ENCODE data around the gene SLC26A1.

The SLC26A1 gene

DNA sequence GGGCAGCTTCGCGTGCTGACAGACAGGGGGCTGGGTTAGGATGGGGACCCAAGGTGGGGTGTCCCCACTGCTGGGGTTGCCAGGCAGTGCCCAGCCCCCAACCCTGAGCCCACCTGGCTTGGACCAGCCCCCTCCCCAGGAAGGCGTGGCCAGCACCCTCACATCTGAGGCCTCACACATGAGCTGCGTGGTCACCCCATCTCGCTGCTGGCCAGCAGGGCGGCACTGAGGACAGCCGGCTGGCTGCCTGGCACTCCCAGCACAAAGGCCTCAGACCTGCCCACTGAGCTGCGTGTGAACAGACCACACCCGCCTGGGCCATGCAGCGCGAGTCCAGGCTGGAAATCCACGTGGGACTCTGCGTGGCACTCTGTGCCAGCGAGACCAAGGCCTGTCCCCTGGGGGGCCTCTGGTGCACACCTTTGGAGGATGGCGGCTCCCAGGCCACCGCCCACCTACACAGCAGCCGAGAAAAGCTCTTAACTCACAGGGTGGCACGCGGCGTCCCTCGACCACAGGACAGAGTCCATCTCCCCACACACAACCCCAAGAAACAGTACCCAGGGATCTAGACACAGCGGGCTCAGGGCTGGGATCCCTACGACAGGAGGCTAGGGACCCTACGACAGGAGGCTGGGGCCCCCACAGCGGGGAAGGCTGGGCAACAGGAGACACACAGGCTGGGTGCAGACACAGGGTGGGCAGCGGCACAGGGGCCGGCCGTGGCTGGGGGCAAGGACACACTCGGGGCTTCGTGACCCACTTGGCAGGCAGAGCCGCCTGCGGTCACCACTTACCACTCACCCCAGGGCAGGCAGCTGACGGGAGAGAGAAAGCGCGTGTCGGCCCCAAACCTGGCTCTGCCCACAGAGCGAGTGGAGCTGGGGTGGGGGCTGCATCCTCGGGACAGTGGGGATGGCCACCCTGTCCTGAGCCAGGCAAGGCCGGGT, 29.7 kb downstream of the SLC26A1 start:
- DNase-seq, result no peak

DNA sequence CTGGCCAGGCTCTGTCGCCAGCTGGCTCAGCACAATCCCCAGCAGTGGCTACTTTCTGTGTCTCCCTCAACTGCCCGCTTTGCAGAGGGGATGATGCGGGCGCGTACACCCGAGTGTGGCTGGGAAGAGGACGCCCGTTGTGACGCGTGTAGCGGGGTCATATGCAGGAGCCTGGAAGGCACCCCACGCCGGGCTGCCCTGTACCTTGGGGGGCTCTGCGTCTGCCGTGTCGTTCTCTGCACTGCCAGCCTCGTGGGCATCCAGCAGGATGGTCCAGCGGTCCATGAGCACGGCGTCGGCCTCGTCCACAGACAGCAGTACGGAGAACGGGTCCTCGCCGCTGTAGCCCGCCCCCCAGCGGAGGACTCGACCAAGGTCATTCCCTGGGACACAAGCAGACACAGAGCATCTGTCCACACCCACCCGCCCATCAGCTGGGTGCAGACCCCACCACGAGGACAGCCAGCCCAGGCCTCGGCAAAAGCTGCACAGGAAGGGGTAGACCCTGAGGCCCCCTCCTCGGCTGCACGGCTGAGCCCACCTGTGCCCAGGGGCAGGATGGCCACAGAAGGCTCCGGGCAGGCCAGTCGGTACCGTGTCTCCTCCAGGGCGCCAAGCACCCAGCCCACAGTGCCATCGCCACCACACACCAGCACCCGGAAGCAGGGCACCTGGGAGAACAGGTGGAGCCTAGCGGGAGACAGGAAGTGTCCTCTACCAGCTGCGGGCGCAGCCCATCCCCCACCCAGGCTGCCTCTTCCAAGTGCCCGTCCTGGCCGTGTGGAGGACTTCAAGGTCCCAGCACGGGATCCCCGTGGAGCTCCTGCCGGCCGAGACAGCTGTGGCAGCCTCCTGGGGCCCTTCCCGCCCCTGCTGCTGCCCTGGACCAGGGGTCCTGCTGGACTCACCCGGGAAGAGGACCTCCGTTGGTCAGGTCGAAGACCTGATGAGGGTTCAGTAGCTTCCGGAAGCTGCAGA, 30.7 kb downstream of the SLC26A1 start:
- no peak for DNase-seq

DNA sequence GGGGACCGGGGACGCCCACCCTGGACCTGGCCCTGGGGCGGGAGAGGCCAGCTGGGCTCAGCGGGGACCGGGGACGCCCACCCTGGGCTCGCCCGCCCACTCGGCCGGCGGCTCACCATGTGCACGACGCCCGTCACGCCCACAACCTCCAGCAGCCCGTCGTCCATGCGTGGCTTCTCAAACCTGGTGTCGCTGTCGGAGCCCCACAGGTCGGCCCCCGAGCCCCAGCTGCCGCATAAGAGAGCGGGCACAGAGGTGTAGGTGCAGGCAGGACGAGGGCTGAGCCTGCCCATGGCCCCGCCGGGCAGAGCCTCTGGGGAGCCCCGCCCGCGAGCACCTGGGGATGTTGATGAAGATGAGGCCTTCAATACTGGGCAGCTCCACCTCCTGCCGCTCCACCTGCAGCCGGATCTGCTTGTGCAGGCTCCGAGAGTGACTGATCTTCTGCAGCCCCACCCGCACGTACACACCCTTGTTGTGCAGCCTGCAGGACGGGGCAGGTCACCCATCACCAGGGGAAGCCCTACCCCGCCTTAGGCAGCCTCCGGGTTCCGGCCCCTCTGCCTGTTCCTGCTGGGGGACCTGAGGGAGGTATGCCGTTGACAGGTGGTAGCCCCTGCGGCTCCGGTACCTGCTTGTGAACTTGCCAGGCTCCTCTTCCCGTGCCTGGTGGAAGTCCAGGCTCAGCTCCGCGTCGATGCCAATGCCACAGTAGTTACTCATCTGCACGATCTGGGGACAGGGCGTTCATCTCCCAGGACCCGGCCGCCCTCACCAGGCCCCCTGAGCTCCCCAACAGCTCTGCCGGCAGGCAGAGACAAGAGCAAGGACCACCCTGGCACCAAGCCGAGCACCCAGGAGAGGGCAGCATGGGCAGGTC, 31.6 kb downstream of the SLC26A1 start:
- no peak for DNase-seq

DNA sequence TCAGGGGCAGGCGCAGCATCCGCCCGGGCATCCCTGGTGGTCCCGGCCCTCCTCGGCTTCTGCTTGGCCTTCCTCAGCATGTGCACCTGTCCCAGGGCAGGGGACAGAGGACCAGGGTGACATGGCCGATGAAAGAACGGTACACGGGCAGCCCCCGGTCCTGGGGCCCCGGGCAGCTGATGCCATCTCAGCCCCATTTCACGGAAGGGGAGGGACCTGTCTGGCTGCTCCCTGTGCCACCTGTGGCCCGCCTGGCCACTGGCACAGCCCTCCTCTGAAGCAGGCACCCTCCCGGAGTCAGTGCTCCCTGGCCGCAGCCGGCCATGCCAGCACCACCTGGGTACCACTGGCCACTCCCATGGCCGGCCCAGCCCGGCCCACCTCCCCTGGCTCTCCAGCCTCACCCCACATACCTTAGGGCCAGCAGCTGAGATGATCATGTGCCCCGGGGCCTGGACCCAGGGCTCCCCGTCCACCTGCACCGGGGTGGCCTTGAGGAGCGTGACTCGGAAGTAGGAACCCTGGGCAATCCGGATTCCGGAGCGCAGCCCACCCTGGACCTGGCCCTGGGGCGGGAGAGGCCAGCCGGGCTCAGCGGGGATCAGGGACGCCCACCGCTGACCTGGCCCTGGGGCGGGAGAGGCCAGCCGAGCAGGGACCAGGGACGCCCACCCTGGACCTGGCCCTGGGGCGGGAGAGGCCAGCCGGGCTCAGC, 32.4 kb downstream of the SLC26A1 start:
- no peak for DNase-seq

DNA sequence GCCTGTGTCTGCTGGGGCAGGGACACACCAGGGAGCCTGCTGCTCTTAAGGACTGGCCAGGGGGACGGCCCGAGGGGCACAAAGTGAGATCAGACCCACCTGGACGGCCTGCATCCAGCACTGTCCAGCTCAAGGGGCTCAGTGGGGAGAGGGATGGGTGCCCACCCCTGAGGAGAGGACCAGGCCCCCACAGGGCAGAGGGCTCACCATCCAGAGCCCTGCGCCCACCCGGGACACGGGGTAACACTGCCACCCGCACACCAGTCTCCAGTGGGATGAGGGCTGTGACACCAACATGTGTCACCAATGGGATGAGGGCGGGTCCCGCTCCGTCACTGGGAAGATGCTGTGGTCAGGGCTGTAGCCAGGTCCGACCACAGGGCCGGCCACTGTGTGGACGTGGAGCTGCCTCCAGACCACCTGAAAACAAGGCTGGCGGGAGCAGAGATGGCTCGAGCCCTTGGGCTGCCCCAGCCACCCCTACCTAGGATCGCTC, 33.0 kb downstream of the SLC26A1 start:
- no peak for DNase-seq

DNA sequence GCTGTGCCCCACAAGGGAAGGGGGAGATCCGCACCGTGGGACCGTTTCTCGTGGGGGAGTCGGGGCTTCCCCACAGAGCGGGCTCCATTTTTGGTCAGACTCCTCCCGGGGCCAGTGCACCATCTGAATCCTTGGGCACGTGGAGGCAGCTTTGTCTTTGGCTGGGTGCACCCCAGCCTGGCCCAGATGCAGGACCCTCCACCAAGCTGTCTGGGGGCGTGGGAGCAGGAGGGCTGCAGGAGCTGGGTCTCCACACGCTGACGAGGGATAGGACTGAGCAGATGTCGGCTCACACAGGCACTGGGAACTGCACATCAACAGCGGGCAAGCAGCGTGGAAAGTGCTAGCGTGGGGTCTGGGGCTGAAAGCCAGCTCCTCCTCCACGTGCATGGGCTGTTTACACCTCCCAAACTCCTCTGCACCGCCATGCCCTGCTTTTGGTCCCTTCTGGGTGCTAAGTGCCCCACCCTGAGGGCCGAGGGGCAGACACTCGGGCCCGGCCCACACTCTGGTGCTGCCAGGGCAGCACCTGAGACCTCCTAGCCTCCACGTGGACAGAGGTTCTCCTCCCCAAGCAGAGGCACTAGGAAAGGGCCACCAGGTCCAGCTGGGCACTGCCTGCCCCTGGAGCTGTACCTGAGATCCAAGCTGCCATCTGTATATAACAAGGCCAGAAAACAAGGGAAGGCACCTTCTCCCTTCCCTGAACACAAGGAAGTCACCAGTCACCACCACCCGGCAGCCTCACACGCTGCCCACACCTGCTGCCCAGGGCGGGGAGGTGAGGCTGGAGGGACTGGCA, 33.7 kb downstream of the SLC26A1 start:
- DNase-seq, result no peak

DNA sequence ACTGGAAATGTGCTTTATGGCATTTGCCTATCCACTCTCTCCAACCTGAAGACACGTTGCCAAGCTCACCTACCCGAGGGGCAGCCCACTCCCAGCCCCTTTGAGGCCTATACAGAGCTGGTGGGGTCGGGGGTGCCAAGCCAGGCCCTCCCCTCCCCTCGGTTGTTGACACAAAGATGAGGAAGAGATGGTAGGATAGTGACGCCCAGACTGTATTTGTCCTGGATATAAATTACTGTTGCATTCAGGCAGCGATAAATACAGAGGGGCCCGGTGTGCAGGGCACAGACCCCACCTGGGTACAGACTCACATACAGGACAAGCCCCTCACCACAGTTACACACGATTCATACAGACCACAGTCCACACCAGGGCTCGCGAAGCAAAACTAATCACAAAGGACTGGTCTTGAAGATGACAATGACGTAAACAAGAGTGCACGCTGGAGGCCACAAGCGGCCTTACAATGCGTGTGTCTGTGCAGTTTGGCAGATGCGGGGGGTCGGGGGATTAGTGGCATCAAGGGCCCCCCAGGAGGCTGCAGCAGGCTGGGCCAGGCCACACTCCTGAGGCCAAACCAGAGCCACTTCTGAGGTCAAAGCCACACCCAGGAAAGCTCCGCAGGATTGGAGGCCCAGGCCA, 34.4 kb downstream of the SLC26A1 start:
- no peak for DNase-seq

DNA sequence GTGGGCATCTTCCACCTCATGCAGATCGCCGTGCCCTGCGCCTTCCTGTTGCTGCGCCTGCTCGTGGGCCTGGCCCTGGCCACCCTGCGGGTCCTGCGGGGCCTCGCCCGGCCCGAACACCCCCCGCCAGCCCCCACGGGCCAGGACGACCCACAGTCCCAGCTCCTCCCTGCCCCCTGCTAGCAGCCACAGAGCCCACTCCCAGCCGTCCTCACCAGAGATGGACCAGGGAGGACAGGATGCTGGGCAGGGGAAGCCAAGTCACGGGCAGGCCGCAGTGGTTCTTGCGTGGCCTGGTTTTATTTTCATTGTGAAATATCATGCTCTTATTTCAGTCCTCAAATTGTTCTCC, 34.9 kb downstream of the SLC26A1 start:
- no peak for DNase-seq

DNA sequence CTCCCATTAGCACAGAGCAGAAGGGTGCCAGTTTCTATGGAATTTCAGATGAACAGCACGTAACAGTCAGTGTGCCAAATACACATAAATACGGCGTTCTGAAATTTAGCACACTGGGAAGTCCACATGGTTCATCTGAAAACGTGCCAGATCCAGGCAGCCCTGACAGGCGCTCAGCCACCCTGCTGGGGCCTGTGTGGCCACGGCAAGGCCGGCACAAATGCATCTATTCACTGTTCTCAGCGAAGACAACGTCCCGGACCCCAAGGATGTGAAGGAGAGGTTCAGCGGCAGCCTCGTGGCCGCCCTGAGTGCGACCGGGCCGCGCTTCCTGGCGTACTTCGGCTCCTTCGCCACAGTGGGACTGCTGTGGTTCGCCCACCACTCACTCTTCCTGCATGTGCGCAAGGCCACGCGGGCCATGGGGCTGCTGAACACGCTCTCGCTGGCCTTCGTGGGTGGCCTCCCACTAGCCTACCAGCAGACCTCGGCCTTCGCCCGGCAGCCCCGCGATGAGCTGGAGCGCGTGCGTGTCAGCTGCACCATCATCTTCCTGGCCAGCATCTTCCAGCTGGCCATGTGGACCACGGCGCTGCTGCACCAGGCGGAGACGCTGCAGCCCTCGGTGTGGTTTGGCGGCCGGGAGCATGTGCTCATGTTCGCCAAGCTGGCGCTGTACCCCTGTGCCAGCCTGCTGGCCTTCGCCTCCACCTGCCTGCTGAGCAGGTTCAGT, 35.5 kb downstream of the SLC26A1 start:
- no peak for DNase-seq

DNA sequence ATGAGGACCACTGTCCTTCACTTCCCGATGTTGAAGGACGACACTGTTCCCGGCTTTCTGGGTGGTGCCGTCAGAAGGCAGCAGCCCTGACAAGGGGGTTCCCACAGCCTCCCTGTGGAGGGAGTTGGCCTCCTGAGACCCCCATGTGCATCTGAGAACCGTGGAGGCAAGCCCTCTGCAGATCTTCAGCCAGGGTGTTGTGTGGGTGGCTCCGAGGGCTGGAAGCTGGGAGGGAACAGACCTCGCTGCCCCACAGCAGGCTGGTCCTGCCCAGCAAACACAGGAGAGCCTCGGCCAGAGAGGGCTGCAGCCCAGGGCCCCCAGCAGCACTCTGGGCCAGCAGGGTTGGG, 36.0 kb downstream of the SLC26A1 start:
- no peak for DNase-seq

DNA sequence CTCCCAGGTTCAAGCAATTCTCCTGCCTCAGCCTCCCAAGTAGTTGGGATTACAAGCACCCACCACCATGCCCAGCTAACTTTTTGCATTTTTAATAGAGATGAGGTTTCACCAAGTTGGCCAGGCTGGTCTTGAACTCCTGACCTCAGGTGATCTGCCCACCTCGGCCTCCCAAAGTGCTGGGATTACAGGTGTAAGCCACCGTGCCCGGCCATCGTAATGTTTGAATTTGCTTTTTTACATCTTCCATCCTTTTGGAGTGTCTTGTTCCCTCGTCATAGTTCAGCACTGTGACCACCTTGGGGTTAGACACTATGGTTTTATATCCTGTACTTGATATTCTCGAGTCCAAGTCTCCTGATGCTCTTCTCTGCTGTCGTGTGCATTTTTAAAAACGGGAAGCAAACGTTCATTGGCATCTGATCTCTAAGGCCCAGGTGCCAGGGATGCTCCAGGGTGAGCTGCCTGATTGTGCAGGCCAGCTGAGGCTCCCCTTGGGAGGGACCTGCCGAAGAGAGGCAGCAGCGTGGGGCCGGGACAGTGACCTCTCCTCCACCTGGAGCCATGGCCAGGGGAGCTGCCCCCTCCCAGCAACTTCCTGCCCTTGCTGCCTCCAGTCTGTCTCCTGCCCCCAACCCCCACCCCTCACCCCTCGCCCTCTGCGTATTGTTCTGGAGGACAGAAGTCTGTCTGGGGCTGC, 36.5 kb downstream of the SLC26A1 start:
- DNase-seq, result no peak

DNA sequence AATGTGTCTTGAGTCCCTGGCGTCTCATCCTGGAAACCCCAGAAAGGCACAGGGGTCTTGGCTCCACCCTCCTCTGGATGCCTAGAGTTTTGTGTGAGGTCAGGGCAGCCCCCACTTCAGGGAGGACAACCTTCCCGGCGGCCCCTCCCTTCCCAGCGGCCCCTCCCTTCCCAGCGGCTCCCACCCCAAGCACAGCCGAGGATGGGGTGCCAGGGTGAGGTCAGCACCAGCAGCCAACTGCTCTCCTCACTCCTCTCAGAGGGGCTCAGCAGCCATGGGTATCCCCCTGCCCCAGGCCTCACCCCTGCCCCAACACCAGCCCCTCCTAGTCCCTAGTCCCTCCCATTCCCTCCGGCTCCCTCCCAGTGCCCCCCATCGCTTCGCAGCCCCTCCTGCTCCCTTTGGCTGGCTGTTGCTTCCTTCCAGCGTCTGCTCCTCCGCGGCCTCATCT, 37.2 kb downstream of the SLC26A1 start:
- no peak for DNase-seq

DNA sequence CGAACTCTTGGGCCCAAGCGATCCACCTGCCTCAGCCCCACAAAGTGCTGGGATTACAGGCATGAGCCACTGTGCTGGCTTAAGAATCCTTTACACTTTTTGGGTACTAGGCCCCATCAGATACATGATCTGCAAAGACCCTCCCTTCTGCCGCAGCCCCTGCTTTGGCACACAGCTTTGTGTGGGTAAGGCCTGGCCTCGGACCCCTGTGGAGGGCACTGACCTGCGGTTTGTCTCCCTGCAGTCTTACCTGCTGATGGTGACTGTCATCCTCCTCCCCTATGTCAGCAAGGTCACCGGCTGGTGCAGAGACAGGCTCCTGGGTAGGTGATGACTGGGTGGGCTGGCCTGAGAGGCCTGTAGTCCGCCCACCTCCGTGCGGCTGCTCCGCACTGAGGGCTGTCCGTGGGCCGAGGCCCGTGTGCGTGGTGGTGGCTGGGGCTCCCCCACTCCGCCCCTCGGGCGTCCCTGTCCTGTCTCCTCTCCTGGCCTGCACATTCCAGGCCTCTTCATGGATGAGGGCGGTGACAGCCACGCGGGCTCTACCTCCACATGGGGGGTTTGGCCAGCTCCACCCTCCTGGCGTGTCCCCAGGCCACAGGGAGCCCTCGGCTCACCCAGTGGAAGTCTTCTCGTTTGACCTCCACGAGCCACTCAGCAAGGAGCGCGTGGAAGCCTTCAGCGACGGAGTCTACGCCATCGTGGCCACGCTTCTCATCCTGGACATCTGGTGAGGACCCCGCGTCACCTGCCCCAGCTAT, 37.9 kb downstream of the SLC26A1 start:
- no peak for DNase-seq

DNA sequence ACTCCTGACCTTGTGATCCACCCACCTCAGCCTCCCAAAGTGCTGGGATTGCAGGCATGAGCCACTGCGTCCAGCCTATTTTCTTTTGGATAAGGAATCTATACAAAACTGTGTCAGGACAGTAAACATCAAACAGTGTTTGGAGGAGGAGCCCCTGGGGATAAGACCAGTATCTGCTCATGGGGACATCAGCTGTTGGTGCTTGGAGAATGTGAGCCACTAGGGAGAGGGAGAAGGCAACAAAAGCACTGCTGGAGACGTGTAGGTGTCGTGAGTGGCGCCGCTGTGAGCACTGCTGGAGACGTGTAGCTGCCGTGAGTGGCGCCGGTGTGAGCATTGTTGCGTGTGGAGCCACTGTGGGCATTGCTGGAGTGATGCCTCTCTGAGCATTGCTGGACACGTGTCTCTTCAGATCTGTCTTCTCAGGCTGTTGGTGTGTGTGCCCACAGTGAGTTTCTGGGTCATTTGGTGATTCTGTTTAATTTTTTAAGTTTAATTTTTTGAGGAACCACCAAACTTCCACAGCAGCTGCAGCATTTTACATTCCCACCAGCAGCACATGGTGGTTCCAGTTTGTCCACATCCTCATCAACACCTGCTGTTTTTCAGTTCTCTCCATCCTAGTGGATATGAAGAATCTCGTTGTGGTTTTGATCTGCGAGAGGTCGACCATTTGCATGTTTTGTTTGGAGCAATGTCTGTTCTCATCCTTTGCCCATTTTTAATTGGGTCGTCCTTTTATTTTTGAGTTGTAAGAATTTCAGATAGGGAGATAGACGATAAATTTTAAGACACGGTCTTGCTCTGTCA, 38.8 kb downstream of the SLC26A1 start:
- DNase-seq, result no peak

DNA sequence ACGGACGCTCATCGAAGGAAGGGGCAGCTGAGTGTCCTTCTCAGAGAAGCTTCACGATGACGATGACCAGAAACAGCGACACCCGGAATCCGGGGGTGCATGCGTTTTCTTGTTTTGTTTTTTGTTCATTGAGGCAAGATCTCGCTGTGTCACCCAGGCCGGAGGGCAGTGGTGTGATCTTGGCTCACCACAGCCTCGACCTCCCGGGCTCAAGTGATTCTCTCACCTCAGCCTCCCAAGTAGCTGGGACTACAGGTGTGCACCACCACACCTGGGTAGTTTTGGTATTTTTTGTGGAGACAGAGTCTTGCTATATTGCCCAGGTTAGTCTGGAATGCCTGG, 39.7 kb downstream of the SLC26A1 start:
- DNase-seq, result no peak

DNA sequence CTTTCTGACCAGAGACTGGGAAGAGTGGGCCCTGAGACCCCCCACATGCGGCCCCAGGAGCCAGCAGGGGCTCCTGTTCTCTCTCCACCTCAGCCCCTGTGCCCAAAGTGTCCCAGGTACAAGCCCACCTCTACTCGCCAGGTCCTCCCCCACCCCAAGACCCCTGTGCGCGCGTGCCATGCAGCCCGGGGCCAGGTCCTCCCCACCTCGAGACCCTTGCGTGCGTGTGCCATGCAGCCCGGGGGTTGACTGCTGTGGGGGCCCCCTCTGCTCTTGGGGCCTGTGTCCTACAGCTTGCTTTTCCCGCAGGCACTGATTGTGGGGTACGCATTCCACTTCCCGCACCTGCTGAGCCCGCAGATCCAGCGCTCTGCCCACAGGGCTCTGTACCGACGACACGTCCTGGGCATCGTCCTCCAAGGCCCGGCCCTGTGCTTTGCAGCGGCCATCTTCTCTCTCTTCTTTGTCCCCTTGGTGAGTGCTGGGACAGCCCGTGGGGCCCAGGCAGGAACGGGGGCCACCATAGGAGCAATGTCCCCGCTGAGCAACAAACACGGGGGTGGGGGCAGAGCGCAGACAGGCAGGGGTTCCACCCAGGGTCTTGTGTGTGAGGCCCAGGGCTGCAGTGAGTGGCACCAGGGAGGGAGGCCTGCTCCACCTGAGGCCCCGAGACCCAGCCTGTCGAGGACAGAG, 40.2 kb downstream of the SLC26A1 start:
- no peak for DNase-seq
